PFSK-1 (cell line): ENCODE measurements around the gene KLHL11.

Source experiments
- FOXP2 ChIP-seq: optimal IDR thresholded peaks from 2 replicates; pipeline ENCODE3; 2011; ENCODE audit warnings: borderline replicate concordance, control low read depth, inconsistent platforms; ENCODE audit not compliant: insufficient read depth; ENCODE audit errors: extremely low read length, extremely low read depth
- POLR2AphosphoS5 ChIP-seq: IDR thresholded peaks from 2 replicates; pipeline ENCODE4 v1.6.1; 2012; ENCODE audit warnings: low read depth, mild to moderate bottlenecking, control low read depth, low read length, moderate library complexity
- REST ChIP-seq, 2 experiments: IDR thresholded peaks; 2 replicates each; pipeline versions ENCODE4 v1.6.1 to v1.8.0; 2011 to 2012; ENCODE audit warnings: low read depth in 2 of 2, low read length in 2 of 2, control low read depth in 1 of 2, inconsistent platforms in 1 of 2, mild to moderate bottlenecking in 1 of 2, moderate library complexity in 1 of 2; ENCODE audit not compliant: insufficient read depth in 1 of 2
- SIN3A ChIP-seq: IDR thresholded peaks from 2 replicates; pipeline ENCODE4 v1.6.1; 2012; ENCODE audit warnings: mild to moderate bottlenecking, low read length, moderate library complexity, borderline replicate concordance; ENCODE audit not compliant: insufficient read depth
- TAF1 ChIP-seq: IDR thresholded peaks from 2 replicates; pipeline ENCODE4 v1.6.1; 2012; ENCODE audit warnings: low read length, control low read depth, borderline replicate concordance; ENCODE audit not compliant: insufficient read depth

KLHL11 gene

DNA sequence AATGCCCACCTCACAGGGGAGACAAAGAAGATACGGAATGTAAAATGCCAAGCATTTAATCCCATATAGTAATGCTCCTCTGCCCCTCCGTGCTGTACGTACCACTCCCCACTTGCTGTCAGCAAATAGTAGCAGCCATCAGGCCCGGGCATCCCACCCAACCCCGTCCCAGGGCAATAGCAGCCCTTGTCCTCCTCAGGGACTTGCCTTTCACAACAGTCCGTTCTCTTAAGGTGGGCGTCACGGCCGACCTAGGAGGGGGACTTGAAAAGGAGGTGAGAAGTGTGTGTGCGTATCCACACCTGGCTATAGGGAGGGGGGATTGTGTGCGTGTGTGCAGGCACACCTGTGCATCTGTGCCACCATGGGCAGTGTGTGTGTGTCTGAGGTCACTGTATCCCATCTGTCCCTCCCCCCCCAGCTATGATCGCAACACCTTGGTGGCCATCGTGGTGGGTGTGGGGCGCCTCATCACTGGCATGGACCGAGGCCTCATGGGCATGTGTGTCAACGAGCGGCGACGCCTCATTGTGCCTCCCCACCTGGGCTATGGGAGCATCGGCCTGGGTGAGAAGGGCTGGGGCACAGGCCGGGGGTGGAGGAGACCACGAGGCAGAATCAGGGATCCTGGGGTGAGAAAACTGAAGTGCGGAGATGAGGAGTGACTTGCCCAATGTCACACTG is 48.4 kb downstream of the KLHL11 start:
- TF ChIP-seq TAF1 (no peak), REST (IDR thresholded peaks at IDR 0.05; ENCODE audit: insufficient read depth in 1 of 2, low read depth in 2 of 2, low read length in 2 of 2) (no peak), POLR2AphosphoS5 (no peak), FOXP2 (no peak), SIN3A (no peak)

- TF ChIP-seq REST (IDR thresholded peaks at IDR 0.05; ENCODE audit: insufficient read depth in 1 of 2, low read depth in 2 of 2, low read length in 2 of 2) (peak; percentile 20 to 55; a peak in 2 of 4 replicates), SIN3A (no peak)
Measured at GRCh38 chr17:41814195-41814594, 51.0 kb downstream of the KLHL11 start.

GRCh38 chr17:41813699-41814124 is 51.5 kb downstream of the KLHL11 start:
- TF ChIP-seq FOXP2, result no peak
- no peak for TF ChIP-seq TAF1
- TF ChIP-seq REST (IDR thresholded peaks at IDR 0.05; ENCODE audit: insufficient read depth in 1 of 2, low read depth in 2 of 2, low read length in 2 of 2), result no peak
- TF ChIP-seq POLR2AphosphoS5, result no peak
- TF ChIP-seq SIN3A, result no peak

- TF ChIP-seq FOXP2, result no peak
- no peak for TF ChIP-seq TAF1
- no peak for TF ChIP-seq REST (IDR thresholded peaks at IDR 0.05; ENCODE audit: insufficient read depth in 1 of 2, low read depth in 2 of 2, low read length in 2 of 2)
- no peak for TF ChIP-seq POLR2AphosphoS5
- no peak for TF ChIP-seq SIN3A
Measured at GRCh38 chr17:41813152-41813680, 52.0 kb downstream of the KLHL11 start.
